Glutamatergic neuron (in vitro differentiated cells): Measurements from ENCODE around the gene NSFL1C. TPM values are rescaled to one million over a fixed set of nuclear protein-coding genes. Genes with fewer than 3 reads are reported as not detected.

Experiments used
- DNase-seq: peaks from one replicate; pipeline ENCODE4 v3.0.0; 2022
- H3K27ac Mint-ChIP-seq: one replicate; pipeline ENCODE4 v1.8.0; 2020; ENCODE audit warnings: mild to moderate bottlenecking, mixed read lengths, inconsistent platforms; ENCODE audit not compliant: unreplicated experiment
- H3K27me3 Mint-ChIP-seq: one replicate; pipeline ENCODE4 v1.8.0; 2020; ENCODE audit warnings: mild to moderate bottlenecking, moderate library complexity, mixed read lengths, inconsistent platforms; ENCODE audit not compliant: unreplicated experiment
- H3K36me3 Mint-ChIP-seq: one replicate; pipeline ENCODE4 v1.8.0; 2020; ENCODE audit warnings: mild to moderate bottlenecking, mixed read lengths, inconsistent platforms; ENCODE audit not compliant: unreplicated experiment
- H3K4me1 Mint-ChIP-seq: one replicate; pipeline ENCODE4 v1.8.0; 2020; ENCODE audit warnings: mild to moderate bottlenecking, low read depth, mixed read lengths, inconsistent platforms; ENCODE audit not compliant: unreplicated experiment
- H3K4me3 Mint-ChIP-seq: one replicate; pipeline ENCODE4 v1.8.0; 2020; ENCODE audit warnings: mild to moderate bottlenecking, mixed read lengths, inconsistent platforms; ENCODE audit not compliant: unreplicated experiment
- H3K9me3 Mint-ChIP-seq: one replicate; pipeline ENCODE4 v1.8.0; 2020; ENCODE audit warnings: mild to moderate bottlenecking, moderate library complexity, mixed read lengths, inconsistent platforms; ENCODE audit not compliant: unreplicated experiment
- total RNA-seq: library from RNA; stranded (reverse); fragmentation: NEBNext Ultra II Directional; extraction: Animal tissue kit (Norgen Biotek cat#: 25700); gene quantifications from one replicate; pipeline ENCODE4 v1.2.1, GENCODE V29; 2021; ENCODE audit not compliant: unreplicated experiment
- TF ChIP-seq, protein P1 (sequence below): fragments of 200-600 bp; sonication (generic); IDR thresholded peaks from one replicate; pipeline ENCODE4 v1.5.0; 2021; ENCODE audit not compliant: partially characterized antibody, unreplicated experiment

NSFL1C gene
- total RNA-seq, 1 donor from 2014 or later = 71.4 TPM

DNA sequence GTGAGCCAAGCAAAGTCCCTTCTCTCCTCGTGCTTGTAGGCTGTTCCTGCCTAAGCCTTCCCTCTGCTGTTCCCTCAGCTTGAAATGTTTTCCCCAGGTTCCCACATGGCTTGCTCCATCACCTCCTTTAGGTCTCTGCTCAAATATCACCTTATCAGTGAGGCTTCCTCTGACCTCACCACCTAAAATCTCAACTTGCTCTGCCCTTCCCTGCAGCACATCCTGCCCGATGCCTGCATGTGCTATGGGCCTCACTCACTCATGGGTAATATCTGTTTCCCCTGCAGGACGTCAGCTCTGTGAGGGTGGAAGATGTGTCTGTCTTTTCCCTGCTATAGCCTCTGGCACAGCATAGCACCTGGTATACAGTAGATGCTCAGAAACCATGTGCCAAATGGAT is 43.9 kb downstream of the NSFL1C start:
- H3K9me3 Mint-ChIP-seq = peaks cover 2% of the 10 kb centered on the region
- peaks cover 4% of the 10 kb centered on the region for H3K27me3 Mint-ChIP-seq
- TF ChIP-seq, protein P1, sequence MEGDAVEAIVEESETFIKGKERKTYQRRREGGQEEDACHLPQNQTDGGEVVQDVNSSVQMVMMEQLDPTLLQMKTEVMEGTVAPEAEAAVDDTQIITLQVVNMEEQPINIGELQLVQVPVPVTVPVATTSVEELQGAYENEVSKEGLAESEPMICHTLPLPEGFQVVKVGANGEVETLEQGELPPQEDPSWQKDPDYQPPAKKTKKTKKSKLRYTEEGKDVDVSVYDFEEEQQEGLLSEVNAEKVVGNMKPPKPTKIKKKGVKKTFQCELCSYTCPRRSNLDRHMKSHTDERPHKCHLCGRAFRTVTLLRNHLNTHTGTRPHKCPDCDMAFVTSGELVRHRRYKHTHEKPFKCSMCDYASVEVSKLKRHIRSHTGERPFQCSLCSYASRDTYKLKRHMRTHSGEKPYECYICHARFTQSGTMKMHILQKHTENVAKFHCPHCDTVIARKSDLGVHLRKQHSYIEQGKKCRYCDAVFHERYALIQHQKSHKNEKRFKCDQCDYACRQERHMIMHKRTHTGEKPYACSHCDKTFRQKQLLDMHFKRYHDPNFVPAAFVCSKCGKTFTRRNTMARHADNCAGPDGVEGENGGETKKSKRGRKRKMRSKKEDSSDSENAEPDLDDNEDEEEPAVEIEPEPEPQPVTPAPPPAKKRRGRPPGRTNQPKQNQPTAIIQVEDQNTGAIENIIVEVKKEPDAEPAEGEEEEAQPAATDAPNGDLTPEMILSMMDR = no peak
- H3K4me3 Mint-ChIP-seq = no peak overlapping the region
- H3K27ac Mint-ChIP-seq = no peak overlapping the region
- DNase-seq = no peak
- H3K36me3 Mint-ChIP-seq = peaks cover 7% of the 10 kb centered on the region
- H3K4me1 Mint-ChIP-seq = peaks cover 3% of the 10 kb centered on the region

DNA sequence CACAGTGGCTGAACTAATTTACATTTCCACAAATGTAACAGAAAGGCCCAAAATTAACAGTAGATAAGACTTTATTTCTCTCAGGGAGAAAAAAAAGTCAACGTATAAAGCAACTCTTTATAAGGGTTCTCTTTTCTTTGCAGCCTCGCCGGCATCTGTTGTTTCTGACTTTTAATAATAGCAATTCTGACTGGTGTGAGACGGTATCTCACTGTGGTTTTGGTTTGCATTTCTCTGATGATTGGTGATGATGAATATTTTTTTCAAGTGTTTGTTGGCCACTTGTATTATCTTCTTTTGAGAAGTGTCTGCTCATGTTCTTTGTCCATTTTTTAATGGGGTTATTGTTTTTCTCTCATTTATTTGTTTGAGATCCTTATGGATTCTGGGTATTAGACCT is 46.6 kb downstream of the NSFL1C start:
- Mint-ChIP-seq H3K27me3 (peaks cover 4% of the 10 kb centered on the region), H3K9me3 (peaks cover 2% of the 10 kb centered on the region), H3K4me3 (no peak overlapping the region), H3K4me1 (no peaks in the 10 kb centered on the region), H3K27ac (no peak overlapping the region), H3K36me3 (peaks cover 7% of the 10 kb centered on the region)
- TF ChIP-seq, protein P1 = no peak
- DNase-seq = no peak

DNA sequence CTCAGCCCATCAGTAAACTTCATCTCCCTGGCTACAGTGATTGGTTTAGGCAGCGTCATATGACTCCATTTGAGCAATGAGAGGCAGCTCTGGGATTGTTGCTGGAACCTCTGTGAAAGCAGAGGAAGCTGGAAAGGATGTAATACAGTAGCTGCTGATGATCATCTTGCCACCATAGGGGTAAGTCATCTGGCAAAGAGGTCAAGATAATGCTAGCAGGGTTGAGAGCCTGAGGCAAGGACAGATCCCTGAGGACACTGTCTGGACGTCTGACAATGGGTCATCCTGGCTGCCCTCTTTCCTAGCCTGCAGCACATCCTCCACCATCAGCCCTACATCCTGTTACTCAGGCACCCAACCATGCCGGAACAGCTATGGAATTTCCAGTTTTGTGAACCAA is 48.3 kb downstream of the NSFL1C start:
- no peak for DNase-seq
- H3K36me3 Mint-ChIP-seq = peaks cover 7% of the 10 kb centered on the region
- H3K27me3 Mint-ChIP-seq = peaks cover 2% of the 10 kb centered on the region
- H3K4me3 Mint-ChIP-seq = no peak overlapping the region
- H3K4me1 Mint-ChIP-seq = no peaks in the 10 kb centered on the region
- H3K9me3 Mint-ChIP-seq = peaks cover 2% of the 10 kb centered on the region
- no peak overlapping the region for H3K27ac Mint-ChIP-seq
- TF ChIP-seq, protein P1 = no peak

DNA sequence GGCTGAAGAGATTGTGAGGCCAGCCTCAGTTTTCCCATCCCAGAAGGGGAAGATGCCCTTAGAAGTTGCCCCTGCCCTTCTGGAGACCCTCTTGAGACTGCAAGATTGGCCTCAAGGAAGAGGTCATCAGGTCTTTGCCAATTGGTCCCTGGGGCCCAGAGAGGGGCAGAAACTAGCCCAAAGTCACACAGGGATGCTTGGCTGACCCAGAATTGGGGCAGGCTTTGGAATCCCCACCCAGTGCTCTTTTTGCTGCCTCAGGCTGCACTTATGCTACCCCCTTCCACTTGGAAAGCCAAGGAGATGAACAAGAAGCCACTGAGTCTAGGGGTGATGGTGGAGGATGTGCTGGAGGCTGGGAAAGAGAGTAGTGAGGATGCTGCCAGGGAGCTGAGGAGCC is 48.9 kb downstream of the NSFL1C start:
- no peak overlapping the region for H3K27ac Mint-ChIP-seq

DNA sequence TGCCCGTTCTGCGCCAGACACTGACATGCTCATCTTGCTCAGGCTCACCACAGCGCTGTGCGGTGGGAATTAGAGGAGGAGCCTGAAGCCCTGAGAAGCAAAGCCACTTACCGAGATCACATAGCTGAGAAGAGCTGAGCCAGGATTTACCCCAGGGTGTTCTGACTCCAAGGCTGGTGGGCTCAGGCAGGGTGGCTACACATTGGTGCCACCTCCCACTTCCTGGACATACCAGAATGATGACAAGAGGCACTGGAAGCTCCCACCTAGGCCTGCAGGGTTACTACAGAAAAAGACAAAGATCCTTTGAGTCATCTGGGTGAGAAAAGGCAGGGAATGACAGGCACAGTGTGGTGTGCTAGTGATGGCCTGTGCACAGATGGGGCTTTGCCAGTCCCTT is 49.4 kb downstream of the NSFL1C start:
- H3K9me3 Mint-ChIP-seq = peaks cover 2% of the 10 kb centered on the region
- no peak overlapping the region for H3K27ac Mint-ChIP-seq
- H3K27me3 Mint-ChIP-seq = peaks cover 2% of the 10 kb centered on the region
- H3K4me1 Mint-ChIP-seq = no peaks in the 10 kb centered on the region
- TF ChIP-seq, protein P1 = no peak
- peaks cover 7% of the 10 kb centered on the region for H3K36me3 Mint-ChIP-seq
- no peak for DNase-seq
- no peak overlapping the region for H3K4me3 Mint-ChIP-seq

More for the DNA sequence above, 48.9 kb downstream of the NSFL1C start:
- Mint-ChIP-seq H3K4me3 (no peak overlapping the region), H3K27me3 (peaks cover 2% of the 10 kb centered on the region), H3K36me3 (peaks cover 7% of the 10 kb centered on the region), H3K9me3 (peaks cover 2% of the 10 kb centered on the region), H3K4me1 (no peaks in the 10 kb centered on the region)
- TF ChIP-seq, protein P1 = no peak
- DNase-seq = no peak
